Measurements from ENCODE around the gene SOCS4.

SOCS4 gene

DNA sequence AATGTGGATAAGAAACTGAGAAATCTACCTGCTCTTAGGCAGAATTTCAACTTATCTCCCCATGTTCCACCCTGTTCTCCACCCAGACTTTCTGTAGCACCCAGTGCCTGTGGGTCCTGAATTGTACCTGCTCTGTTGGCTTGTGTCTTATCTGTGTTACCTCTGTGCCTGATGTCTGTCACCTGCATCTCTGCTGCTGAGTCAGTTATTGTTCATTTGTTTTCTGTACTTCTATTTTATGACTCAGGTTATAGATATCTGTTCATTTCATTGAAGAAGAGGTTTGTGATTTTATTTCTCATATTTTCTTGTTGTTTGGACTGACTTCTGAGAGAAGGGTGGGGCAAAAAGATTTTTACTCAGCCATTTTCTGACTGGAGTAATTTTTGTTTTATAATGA is 11.7 kb downstream of the SOCS4 start:
- TF ChIP-seq, protein P1, sequence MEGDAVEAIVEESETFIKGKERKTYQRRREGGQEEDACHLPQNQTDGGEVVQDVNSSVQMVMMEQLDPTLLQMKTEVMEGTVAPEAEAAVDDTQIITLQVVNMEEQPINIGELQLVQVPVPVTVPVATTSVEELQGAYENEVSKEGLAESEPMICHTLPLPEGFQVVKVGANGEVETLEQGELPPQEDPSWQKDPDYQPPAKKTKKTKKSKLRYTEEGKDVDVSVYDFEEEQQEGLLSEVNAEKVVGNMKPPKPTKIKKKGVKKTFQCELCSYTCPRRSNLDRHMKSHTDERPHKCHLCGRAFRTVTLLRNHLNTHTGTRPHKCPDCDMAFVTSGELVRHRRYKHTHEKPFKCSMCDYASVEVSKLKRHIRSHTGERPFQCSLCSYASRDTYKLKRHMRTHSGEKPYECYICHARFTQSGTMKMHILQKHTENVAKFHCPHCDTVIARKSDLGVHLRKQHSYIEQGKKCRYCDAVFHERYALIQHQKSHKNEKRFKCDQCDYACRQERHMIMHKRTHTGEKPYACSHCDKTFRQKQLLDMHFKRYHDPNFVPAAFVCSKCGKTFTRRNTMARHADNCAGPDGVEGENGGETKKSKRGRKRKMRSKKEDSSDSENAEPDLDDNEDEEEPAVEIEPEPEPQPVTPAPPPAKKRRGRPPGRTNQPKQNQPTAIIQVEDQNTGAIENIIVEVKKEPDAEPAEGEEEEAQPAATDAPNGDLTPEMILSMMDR (IDR thresholded peaks at IDR 0.05), result no peak
- Histone ChIP-seq H3K4me3 (no peak overlapping the region), H3K27ac (no peak overlapping the region)
- no peak for DNase-seq (ENCODE audit: low spot score)

DNA sequence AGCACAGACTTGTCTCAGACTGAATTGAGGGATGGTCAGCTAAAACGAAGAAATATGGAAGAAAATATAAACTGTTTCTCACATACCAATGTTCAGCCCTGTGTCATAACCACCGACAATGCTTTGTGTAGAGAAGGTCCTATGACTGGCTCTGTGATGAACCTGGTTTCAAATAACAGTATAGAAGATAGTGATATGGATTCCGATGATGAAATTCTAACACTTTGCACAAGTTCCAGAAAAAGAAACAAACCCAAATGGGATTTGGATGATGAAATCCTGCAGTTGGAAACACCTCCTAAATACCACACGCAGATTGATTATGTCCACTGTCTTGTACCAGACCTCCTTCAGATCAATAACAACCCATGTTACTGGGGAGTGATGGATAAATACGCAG is 16.5 kb downstream of the SOCS4 start:
- DNase-seq (ENCODE audit: low spot score), result no peak
- TF ChIP-seq, protein P1 (IDR thresholded peaks at IDR 0.05), result no peak

DNA sequence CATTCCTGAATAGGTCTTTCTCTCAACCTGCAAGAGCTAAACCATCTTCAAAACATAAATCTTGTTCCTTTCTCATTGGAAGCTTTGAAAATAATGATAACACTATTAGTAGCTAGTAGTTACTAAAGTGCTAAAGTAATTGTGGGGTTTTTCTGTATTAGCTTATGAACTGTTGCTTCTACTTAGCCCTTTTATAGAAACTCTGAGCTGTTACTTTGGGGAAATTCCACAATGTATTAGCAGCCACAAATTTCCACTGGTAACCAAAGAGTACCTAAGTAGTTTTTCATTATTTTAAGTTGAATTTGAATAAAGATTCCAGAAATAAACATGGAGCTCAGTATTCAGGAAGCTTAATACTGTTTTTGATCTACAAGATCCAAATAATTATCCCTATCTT is 18.1 kb downstream of the SOCS4 start:
- TF ChIP-seq, protein P1 (IDR thresholded peaks at IDR 0.05), result no peak
- Histone ChIP-seq H3K4me3 (no peak overlapping the region), H3K27ac (no peak overlapping the region)
- no peak for DNase-seq (ENCODE audit: low spot score)

More for the DNA sequence above, 16.5 kb downstream of the SOCS4 start:
- Histone ChIP-seq H3K27ac (no peak overlapping the region), H3K4me3 (no peak overlapping the region)

DNA sequence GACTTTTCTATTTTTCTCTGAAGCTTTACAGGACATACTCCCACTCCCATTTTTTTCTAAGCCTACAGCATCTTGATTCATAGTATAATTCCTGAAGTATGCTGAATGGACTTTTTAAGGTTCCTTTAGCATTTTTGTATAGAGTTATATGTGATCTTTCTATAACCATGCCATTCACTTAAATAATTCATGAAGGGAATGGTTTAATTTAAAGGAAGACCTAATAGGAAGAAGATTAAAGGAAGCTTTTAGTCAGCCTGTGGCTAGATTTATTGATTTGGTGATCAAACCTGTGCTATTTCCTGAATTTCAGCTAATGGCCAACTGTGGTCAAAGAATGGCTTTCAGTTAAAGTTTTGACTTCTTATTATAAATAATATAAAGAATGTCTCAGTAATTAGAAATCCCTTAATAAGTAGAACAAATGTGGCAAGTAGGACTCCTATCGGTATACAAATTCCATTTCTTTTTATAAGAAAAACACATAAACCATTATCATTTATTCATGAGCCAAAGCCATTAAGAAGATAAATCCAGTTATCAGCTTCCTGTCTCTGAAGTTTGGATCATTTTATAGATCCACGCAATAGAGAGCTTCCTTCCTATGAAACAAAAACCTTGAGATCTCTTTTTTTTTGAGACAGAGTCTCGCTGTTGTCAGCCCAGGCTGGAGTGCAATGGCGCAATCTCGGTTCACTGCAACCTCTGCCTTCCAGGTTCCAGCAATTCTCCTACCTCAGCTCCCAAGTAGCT is 20.4 kb downstream of the SOCS4 start:
- H3K27ac ChIP-seq, result no peak overlapping the region
- DNase-seq (ENCODE audit: low spot score), result no peak

DNA sequence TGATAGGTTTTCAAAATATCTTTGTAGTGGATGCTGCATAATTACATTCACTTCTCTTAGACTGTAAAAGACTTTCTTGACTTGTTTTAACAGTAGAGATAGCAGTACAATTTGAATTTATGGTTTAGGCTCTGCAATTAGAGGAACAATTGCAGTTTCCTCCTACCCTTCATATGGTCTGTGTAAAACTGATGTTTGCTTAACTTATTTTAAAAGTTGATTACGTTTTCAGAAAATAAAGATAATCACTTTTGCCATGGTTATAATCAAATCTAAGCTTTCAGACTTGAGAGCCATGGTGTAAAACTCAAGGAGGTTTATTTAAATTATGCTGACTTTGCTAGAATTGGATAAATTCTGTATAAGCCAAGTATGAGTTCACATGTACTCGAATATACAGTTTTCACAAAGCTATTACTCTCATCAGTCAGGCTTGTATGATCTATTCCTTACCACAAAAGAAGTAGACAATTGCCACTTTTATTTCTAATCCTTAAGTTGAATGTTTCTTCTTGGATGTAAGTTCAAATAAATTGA is 21.9 kb downstream of the SOCS4 start:
- TF ChIP-seq, protein P1 (IDR thresholded peaks at IDR 0.05), result no peak
- DNase-seq (ENCODE audit: low spot score), result no peak
- Histone ChIP-seq H3K27ac (no peak overlapping the region), H3K4me3 (no peak overlapping the region)

More for the DNA sequence above, 20.4 kb downstream of the SOCS4 start:
- TF ChIP-seq, protein P1 (IDR thresholded peaks at IDR 0.05), result no peak
- no peak overlapping the region for H3K4me3 ChIP-seq

DNA sequence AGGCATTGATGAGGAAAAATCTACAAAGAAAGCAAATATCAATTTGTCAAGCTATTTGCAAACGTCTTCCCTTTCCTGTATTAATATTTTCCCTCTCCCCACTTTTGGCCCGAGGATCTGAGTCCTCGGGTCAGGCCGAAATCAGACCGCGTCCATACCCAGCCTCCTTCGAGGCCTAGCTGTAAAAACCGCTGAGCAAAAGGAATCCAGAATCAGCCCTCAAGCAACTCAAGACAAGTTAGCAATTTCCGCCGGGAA is 24.1 kb downstream of the SOCS4 start:
- H3K4me3 ChIP-seq, result peak overlapping the region; percentile 85
- TF ChIP-seq, protein P1 (IDR thresholded peaks at IDR 0.05), result no peak
- no peak for DNase-seq (ENCODE audit: low spot score)
- peak overlapping the region; percentile 96 to 99 for H3K27ac ChIP-seq
